NCI-H2029 (cell line): ENCODE results near the gene CMKLR1.

Experiments
- DNase-seq: peaks from one replicate; lab custom pipeline; 2025; lab: John Stamatoyannopoulos, UW

Gene CMKLR1, protein sequence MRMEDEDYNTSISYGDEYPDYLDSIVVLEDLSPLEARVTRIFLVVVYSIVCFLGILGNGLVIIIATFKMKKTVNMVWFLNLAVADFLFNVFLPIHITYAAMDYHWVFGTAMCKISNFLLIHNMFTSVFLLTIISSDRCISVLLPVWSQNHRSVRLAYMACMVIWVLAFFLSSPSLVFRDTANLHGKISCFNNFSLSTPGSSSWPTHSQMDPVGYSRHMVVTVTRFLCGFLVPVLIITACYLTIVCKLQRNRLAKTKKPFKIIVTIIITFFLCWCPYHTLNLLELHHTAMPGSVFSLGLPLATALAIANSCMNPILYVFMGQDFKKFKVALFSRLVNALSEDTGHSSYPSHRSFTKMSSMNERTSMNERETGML

DNA sequence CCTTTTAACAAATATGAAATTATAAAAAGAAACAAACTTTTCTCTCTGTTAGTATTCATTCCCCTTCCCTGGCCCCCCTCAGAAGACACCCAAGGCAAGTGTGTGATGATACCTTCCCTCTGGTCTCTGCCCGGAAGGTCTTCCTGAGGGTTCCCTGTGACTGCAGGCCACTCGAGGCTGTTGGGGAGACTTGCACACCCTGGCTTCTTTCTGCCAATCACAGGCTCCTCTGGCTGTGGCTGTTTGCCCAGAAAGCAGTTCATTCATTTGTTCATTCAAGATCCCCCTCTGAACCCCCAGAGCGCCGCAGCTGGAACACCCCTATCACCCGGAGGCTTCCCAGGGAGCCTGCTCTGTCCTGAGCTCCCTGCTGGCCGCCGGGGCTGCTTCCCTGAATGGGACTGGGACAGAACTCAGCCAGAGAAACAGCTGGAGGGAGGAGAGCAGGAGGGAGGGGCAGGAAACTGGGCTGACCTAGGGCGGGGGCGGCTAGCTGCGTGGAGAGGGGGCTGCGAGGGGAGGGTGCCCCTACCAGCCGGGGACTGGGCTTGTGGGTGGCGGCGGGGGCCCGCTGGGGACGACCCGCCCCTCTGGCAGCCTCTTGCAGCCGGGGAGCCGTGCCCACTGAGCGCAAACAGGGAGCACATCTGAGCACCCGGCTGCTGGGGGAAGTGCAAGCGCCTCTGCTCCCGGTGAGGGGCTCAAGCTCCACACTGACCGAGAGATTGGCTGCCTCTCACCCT, at the start of gene CMKLR1:
CMKLR1 (minus strand) TSS at position 397 of the 743 bp plus-strand sequence. CDS start 45,720 bp downstream, outside the sequence.
- DNase-seq = no peak

DNA sequence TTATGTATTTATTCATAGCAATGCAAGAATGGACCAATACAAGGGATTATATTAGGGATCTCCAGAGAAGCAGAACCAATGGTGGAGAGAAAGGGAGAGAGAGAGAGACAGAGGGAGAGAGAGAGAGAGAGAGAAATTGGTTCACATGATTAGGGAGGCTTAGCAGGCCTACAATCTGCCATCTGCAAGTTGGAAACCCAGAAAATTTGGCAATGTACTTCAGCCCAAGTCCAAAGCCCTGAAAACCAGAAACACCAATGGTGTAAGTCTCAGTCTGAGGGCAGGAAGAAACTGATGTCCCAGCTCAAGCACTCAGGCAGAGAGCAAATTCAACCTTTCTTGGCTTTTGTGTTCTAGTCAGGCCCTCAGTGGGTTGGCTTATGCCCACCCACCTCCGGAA, 48.7 kb upstream of the CMKLR1 start:
- no peak for DNase-seq

DNA sequence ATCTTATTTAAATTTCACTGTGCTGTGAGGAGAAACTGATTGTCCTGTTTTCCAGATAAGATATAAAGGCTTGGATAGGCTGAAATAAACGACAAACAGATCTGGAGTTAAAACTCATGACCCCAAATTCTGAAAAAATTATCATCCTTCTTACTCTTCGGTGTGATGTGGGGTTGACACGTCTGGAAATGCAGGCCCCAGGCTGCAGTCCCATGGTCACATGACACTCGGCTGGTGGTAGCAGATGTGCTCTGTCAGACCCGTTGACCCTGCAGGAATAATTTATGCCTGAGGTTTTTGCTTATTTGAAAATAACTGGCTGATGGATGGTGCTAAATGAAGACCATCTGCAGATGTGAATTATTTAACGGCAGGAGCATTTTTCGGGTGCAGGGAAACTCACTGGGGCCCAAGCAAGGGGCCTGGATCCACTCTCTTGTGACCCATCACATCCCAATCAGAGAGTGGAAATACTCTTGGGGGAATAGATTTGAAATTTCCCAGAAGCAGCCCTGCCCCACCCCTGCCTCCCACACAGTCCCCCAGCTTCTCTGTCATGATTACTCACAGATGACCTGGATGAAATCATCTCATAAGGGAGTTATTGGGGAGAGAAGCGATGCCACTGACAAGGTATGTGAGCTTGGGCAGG, 47.7 kb upstream of the CMKLR1 start:
- DNase-seq = no peak

DNA sequence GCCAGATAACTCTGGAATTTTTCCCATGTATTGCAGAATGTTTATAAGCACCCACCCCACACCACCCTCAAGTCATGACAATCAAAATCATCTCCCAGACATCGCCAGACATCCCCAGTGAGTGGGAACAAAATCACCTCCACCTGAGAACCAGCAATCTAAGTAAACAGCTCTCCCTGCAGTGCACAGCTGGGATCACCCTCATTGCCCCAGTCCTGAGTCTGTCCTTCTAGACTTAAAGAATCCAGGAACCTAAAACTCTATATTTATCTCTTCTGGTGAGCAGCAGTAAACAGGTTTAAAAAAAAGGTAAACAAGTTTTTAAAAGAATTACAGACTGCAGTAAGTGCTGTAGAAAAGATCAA, 43.3 kb upstream of the CMKLR1 start:
- DNase-seq = no peak

DNA sequence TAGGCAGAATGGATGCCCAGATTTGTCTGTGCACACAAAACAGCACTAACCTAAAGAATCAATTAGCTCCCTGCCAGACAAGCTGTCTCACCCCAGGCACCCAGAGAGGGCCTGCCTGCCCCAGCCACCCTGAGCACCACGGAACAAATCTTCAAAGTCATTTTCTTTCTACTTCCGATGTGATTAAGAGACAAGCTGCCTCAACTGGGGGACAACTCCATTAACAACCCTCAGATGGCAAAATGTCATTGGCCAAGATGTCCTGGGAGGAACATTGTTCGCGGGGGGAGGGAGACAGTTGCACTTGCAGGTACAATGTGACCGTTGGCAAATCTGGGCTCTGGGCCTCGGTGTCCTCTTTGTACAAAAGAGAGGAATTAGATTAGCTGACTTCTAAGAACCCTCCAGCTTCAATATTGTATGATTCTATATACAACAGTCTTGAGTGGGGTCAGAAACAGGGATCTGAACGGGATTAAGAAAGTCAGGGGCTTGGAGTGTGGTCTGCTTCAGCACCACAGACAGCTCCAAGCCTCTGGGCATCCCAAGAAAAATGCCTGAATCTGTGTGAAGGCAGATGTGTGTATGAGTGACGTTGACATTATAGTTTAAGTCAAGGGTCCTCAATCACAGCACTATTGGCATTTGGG, 42.8 kb upstream of the CMKLR1 start:
- no peak for DNase-seq

DNA sequence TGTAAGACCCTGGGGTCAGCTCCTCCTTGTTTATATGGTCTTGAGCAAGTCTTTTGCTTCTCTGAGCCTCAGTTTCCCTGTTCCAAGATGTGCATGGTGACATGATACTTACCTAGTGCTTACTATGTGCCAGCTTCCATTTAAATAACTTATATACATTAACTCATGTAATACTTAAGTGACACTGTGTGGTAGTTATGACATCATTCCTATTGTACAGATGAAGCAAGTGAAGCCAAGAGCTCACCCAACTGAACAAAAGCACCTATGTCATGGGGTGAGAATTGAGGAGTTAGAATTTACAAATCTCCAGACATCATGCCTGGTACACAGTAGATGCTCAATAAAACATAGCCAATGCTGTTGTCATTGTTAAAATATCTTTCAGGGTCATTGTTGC, 41.3 kb upstream of the CMKLR1 start:
- no peak for DNase-seq

DNA sequence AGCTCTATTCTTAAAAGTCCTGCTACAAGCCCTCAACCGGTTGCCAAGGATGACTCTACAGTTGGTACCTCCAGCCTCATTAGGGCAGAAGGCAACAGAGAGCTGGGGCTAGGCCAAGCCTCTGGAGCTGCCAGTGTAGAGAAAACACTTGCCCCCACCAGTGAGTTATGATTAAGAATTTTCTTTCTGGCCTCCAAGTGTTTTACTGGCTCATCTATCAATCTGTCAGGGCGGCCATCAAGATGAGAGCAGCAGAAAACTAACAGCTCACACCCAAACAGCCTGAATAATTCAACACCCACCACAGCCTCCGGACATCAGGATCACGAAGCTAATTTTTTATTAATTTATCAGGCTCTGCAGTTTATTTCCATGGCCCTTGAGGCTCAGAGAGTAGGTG, 40.7 kb upstream of the CMKLR1 start:
- no peak for DNase-seq

DNA sequence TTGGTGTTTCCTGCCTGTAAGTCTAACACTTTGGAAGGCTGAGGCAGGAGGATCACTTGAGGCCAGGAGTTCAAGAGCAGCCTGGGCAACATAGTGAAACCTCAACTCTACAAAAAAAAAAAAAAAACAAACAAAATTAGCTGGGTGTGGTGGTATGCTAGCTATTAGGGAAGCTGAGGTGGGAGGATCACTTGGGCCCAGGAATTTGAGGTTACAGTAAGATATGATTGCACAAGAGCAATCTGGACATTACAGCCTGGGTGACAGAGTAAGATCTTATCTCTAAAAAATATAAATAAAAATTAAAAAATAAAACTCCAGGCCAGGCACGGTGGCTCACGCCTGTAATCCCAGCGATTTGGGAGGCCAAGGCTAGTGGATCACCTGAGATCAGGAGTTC, 39.8 kb upstream of the CMKLR1 start:
- no peak for DNase-seq

DNA sequence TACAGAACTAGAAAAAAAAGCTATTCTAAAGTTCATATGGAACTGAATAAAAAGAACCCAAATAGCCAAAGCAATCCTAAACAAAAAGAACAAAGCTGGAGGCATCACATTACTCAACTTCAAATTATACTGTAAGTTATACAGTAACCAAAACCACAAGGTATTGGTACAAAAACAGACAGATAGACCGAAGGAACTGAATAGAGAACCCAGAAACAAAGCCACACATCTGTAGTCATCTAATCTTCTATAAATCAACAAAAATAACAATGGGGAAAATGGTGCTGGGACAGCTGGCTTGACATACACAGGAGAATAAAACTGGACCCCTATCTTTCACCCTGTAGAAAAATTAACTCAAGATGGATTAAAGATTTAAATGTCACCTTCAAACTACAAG, 38.1 kb upstream of the CMKLR1 start:
- no peak for DNase-seq

DNA sequence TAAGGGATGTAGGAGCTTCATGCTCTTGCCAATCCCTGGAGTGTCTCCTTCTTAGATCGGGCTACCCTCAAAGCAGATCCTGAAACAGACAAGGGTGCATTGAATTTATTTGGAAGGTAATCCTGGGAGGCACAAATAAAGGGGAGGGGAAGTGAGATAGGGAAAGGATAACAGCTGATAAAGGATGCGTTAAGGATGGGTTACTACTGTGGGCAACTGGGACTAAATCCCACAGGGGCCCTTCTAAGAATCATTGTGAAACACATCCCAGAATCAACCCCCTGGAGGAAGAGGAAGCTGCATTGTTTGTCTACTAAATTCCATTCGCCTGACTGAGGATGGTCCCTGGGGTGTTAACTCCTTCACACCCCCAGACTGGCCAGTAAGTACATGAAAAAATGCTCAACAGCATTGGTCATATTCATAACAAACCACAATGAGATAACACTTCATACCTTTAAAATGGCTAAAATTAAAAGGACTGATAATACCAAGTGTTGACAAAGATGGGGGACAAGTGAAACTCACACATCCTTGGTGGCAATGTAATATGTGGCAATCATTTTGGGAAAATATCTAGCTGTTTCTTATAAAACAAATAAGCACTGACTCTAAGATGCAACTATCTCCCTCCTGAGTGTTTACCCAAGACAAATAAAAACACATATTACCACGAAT, 37.0 kb upstream of the CMKLR1 start:
- DNase-seq = no peak

DNA sequence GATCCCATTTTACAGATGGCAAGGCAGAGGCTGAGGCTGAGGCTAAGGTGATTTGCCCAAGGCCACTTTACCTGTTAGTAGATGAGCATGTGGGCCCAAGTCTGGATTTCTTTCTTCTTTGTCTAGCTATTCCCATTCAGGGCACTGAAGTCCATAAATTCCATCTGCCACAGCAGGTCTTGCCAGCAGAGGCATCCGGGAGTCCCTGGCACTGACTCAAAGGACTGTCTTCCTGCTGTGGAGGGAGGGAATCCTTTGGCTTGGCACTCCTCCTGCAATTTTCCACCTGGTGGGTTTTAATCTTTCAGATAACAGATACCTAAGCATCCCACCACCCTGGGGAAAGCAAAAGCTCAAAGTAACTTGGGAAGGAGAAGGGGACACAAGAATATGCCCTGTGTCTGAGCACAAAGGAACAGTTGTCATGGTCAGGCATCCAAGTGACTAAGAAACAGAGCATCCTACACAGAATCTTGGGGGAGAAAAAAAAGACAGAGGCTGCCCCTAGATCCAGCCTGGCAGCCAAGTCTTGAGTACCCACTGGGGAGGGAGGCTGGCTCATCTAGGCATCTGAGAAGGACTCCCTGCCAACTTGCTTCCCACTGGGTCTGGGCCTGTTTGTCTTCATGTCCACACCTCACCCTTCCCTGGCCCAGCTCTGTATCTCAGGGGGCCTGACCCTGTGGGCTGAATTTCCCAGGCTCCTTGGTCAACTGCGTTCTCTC, 35.6 kb upstream of the CMKLR1 start:
- DNase-seq = no peak

DNA sequence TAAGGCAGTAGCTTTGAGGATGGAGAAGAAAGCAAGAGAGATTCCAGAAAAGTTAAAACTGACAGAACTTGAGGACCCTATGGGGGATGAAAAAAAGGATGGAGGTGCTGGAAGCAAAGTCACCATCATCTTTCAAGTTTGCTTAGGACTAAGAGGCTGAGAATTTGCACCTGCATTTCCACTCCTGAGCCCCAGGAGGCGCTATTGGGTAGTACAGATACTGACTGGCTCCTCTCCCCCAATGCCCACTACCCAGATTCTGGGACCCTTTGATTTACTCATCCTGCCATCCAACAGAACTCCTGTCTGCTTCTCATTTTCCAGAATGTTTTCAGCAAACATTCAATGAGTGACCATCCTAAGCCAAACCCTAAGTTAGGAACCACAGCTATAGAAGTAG, 34.0 kb upstream of the CMKLR1 start:
- DNase-seq = no peak

DNA sequence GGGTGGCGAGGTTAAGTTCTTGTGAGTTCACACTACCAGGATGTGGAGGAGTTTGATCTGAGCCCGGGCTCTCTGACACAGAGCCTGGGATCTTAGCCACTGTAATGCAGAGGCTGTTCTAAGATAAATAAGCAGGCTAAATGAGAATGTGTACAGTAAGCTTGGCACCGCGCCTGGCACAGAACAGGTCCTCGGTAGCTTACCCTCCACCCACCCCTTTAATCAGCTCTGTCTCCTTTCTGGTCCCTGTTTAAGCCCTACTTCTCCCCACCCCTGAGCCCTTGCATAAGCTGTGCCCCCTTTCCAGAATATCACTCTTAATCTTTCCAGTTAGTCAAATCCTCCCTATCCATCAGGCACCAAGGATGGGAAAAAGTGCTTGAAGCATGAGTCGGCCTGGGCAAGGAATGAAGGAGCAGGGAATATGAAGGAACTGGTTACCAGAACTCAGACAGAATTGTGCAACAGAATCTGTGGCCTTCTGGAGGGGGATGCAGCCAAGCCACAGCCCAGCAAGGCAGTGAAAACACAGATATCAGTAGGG, 32.8 kb upstream of the CMKLR1 start:
- no peak for DNase-seq

DNA sequence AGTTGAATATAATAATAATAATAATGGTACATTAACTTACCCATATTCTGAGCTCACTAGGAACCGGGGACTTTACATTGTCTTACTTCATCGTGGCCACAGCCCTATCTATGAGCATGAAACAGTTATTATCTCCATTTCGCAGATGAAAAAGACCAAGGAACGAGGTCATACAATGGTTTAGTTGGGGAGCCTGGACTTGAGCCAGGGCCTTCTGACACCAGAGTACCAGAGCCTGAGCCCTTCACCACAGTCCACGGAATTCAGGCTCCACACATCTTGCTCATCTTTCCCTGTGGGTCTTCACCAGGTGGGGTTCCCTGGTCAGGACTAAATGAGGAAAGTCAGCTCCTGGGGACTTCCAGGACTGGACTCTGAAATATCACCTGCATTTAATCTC, 31.3 kb upstream of the CMKLR1 start:
- no peak for DNase-seq

DNA sequence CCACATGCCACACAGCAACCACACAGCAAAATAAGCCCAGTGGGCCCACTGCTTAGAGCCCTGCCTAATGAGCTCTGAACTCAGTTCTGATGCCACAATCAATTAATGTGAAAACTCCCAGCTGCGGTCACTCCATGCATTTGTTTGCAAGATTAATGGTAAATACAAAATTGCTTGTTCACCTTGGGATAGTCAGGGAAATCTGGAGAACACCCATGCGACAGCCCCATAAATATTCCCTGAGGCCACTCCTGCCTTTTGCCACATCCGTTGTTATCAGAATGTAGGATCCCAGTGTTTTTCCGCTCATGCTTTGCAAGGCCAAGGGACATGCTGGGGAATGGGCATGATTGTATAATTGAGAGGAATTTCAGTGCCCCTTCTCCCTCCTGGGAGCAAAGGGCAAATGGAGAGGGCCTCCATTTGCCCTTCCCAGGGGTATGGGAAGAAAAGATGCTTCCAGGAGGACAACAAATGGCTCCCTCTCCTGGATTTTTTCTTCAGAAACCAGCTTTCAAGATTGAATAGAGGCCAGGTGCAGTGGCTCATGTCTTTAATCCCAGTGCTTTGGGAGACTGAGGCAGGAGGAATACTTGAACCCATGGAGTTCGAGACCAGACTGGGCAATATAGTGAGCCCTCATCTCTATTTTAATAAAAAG, 30.8 kb upstream of the CMKLR1 start:
- no peak for DNase-seq

DNA sequence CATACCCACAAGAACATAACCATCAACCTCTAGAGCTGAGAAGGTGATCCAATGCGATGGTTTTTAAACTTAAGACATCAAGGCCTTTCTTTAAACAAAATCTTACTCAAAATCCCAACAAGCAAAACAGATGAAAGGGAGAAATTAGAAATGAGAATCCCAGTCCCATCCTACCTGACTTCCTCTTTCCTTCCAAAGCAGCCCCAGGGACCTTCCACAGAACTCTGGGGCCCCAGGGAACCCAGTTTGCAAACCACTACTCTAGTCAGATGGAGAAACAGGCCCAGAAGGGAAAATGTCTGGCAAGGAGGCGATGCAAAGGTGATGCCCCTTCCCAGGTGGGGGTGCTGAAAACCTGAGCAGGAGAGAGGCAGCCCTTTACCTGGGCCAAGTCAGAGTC, 29.0 kb upstream of the CMKLR1 start:
- no peak for DNase-seq

DNA sequence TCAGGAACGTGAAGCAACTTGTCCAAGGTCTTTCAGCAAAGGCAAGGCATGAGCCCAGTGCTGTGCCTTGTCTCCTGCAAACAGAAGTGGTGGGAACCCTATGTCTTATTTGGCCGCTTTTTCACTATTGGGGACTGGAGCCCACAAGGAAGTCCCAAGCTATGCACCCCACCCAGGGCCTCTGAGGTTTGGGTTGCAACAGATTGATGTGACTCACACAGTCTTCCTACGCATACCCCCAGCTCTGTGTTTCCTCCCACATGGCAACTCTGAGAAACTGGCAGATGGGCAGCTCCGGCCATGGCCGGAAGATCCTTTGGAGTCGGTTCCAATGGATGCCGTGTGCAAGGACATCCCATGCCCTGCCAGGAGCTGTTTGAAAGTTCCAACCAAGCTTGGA, 28.3 kb upstream of the CMKLR1 start:
- DNase-seq = no peak

DNA sequence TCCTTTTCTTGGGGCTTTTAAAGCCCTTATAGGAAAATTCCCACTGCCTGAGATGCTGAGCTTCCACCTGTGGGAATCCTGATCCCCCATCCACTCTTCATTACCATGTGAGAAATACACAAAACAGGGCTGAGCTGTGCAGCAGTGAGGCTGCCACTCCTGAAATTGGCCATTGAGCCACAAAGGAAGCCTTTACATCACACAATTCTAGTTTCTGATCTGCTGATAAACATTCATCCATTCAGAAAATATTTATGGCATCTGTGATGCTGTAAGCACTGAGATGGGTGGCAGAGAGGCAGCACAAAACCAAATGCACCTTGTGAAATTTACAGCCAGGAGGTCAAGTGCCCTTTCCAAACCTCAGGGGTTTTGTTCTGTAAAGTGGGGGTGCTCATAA, 26.2 kb upstream of the CMKLR1 start:
- no peak for DNase-seq

DNA sequence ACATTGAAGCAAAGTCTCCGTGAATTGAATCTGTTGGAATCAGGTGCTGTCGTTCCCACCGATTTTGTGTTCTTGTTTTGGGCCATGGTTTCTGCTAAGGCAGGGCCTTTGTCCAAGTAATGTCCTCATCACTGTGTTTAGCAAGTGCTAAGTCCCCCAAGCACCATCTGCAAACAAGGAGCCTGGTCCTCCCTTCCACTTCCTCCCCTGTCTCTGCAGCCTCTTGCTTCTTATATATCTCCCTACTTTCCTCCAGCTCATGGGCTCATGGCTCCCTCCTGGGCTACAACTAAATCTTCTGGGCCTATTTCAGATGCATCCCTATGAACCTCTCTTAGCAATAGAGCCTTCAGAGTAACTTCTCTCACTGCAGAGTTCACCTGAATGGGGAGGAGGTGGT, 25.8 kb upstream of the CMKLR1 start:
- DNase-seq = no peak

DNA sequence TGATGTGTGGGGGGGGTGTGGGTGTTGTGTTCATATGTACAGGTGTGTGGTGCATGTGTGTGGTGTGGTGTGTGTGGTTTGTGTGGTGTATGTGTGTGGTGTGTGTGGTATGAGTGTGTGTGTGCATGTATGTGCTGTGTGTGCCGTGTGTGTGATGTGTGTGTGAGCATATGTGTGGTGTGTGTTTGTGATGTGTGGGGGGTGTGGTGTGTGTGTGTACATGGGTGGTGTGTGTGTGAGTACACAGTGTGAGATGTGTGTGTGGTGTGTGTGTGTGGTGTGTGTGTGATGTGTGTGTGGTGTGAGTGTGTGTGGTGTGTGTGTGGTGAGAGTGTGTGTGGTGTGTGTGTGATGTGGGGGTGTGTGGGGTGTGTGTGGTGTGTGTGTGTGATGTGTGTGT, 24.5 kb upstream of the CMKLR1 start:
- no peak for DNase-seq

DNA sequence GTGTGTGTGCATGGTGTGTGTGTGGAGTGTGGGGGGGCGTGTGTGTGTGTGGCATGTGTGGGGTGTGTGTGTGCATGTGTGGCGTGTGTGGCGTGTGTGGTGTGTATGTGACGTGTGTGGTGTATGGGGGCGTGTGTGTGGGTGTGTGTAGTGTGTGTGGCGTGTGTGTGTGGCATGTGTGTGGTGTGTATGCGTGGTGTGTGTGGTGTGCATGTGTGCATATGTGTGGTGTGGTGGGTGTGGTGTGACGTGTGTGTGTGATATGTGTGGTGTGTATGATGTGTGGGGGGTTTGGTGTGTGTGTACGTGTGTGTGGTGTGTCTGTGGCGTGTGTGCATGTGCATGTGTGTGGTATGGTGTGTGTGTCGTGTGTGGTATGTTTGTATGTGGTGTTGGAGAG, 24.1 kb upstream of the CMKLR1 start:
- no peak for DNase-seq
